ENCODE data around the gene GPR61. TPM values are rescaled to one million over a fixed set of nuclear protein-coding genes. Genes with fewer than 3 reads are reported as not detected.

The GPR61 gene
- total RNA-seq, 1 donor from 2014 or later: 0.13 TPM

DNA sequence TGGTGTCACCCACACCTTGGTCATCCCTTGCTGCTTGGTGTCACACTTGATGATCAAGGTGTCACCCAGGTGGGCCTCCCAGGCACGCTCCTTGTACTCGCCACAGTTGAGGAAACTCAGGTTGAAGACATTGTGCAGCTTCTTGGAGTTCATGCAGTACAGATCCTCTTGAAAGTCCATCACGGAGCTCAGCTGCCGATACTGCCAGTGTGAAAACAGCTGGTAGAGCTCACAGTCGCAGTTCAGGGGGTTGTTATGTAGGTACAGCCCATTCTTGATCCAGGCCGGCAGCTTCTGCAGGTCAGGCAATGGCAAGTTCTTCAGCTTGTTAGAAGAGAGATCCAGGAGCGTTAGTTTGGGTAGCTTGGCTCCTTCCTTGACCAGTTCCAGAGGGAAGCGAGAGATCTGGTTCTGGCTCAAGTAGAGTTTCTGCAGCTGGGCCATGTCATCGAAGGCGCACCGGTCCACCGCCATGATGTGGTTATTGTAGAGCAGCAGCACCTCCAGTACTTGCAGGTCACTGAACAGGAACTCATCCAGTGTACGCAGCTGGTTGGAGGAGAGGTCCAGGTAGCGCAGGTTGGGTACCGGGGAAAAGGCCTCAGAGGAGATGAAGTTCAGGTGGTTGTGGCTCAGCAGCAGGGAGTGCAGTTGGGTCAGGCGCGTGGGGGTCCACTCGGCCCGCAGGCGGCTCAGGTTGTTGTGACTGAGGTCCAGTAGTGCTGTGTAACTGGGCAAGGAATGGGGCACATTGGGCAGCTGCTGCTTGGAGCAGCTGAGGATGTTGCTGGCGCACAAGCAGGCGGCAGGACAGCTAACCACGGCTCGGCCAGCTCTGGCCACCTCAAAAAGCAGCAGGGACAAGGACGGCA, 31.4 kb upstream of the GPR61 start:
- DNase-seq (ENCODE audit: low read depth in 2 of 2): no peak

DNA sequence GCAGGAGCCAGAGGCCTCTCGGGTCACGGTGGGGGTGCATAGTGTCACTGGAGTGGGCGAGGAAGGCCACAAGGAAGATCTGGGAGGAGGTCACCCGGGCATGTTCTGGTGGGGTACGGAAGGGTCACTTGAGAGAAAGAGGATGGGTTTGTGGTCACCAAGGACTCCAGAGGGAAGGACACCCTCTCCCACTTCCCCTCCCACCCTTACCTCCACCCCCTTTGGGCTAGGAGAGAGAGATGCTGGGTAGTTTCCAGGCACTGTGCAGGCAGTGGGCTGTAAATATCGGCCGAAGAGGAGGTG, 30.8 kb upstream of the GPR61 start:
- no peak for DNase-seq (ENCODE audit: low read depth in 2 of 2)

DNA sequence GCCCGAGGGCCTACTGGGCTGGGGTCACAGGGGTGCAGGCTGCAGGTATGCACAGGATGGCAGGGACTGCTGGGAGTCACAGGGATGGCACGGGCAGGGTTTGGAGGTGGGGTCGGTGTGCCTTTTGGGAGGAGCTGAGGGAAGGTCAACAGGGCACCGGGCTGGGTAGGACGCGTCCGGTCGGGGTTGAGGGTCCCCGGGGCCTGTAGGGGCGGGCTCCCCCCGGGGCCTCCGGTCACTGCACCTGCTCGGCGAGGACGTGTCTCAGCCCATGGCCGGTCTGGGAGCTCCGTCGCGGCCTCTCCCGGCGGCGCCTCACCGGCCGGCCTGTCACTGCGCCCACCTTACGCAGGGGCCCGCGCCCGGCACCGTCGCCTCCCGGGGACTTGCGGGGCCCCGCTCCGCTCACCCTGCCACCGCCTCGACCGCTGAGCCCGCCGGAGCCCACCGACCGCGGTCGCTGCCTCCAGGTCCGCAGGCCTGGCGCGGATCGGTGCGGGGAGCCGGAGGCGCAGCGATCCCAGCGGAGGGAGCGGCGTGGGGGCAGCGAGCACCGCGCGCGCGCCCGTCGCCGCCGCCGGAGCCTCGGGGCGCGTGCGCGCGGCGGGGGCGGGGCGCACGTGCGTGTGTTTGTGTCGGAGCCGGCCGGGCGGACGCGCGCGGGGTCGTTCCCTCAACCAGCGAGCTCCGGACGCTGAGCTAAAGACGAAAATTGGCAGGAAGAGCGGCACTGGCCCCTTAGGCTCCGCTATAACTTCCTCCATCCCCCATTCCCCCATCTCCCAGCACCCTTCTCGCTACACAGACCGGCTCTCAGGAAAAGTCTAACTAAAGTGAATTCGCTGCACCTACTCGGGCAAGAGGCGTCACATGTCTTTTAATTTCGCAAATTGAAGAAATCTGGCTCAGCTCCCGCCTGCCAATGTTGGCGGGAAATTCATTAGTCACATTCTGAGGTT, 30.2 kb upstream of the GPR61 start, which contains the start of gene AMIGO1:
AMIGO1 (minus strand) TSS at position 552 of the 959 bp plus-strand sequence. CDS start 815 bp downstream, outside the sequence.
- DNase-seq (ENCODE audit: low read depth in 2 of 2): peak in 1 of 2 donors; percentile 65

DNA sequence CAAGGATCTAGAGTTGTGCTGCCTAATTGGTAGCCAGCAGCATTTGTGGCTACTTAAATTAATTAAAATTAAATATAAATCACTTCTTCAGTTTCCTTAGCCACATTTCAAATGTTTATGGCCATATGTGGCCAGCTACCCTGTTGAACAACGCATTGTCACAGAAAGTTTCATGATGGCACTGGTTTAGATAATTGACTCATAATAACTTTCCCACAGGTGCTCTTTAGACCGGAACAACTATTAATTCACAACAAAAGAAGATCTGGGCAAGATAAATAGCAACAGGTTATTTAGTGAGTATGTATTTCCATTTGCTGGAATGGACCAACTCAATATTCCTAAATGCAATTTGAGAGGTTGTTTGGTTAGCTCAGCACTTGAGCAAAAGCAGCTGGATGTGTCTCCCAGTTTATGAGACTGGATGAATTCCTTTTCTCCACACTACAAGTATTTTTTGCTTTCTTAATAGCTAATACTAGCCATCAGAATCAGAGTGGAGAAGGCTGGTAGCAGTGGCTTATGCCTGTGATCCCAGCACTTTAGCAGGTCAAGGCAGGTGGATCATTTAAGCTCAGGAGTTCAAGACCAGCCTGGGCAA, 26.5 kb upstream of the GPR61 start:
- DNase-seq (ENCODE audit: low read depth in 2 of 2): no peak

DNA sequence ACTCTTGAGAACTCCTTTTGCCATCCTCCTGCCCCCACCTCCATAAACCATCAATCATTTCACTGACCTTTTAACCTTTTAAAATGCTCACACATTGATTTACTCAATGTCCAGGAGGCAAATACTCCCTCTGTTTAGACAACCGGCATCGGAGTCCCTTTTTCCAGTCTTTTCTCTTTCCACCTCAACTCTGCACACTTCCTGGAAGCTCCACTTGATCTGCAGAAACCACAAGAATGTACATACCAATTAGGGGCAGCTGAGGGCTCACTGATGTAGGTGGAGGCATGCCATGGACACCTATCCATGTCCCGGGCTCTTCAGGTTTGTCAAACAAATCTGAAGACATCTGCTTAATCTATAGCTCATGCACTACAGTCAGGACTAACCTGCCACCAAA, 24.8 kb upstream of the GPR61 start:
- DNase-seq (ENCODE audit: low read depth in 2 of 2): no peak

DNA sequence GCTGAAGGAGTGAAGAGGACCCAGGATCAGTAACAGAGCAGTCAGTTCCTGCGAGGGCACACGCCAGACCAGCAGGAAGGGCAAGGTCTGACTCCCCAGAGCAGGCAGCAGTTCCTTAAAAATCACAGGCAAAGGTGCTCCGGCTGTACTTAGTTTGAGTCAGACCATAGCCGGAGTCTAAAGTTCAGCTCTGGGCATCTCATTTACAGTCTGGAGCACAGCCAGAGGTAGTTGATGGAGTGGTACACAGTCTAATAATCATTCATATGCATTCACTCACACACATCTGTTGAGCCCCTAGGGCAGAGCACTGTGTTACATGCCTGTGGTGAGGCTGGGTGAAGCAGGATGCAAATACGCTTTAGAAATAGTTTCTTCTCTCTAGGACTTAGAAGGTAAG, 22.8 kb upstream of the GPR61 start:
- DNase-seq (ENCODE audit: low read depth in 2 of 2): no peak

DNA sequence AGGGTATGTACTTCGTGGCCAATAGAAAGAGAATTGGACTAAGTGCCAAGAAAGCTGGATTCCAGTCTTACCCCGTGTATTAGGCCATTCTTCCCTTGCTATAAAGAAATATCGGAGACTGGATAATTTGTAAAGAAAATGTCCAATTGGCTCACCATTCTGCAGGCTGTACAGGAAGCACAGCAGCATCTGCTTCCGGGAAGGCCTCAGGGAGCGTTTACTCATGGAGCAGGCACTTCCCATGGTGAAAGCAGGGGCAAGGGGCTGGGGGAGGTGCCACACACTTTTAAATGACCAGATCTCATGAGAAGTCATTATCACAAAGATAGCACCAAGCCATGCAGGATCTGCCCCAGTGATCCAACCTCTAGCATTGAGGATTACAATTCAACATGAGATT, 22.3 kb upstream of the GPR61 start:
- no peak for DNase-seq (ENCODE audit: low read depth in 2 of 2)

DNA sequence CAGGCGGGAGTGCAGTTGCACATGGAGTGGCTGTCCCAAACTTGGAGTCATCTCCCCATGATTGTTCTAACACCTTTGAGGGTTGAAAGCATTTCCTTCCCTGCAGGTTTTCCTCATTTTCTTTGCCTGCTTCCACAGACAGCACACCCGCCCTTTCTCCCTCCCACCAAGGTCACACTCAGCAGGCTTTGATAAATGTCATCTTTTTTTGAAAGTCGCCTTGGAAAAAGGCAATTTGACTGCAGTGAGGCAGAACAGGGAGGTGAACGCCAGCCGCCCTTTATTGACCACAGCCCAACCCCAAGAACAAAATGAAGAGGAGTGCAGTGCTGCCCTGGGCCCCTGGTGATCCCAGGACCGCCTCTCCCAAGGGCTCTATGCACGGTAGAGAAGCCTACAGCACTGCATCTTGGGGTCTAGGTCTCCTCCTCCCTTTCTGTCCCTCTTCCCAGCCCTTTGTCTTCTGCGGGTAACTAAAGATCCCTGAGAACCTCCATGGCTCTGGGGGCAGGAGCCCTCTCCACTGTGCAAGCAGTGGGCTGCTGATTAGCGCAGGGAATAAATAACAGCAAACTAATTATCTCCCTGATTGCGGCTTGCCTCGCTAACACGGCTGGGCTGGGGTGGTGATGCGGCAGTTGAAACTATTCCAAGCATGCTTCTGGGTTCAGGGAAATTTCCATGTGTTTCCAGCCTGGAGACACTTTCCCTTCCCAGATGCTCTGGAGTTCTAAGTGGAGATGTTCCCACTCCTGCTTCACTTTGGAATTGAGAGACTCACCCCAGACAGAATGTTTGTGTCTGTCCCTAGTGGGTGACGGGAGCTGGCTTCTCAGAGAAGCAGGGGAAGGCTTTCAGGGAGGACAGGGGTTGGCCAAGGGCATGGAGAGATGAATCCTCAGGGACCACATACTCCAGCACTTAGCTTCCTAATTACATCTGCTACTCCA, 18.4 kb upstream of the GPR61 start:
- DNase-seq (ENCODE audit: low read depth in 2 of 2): no peak

DNA sequence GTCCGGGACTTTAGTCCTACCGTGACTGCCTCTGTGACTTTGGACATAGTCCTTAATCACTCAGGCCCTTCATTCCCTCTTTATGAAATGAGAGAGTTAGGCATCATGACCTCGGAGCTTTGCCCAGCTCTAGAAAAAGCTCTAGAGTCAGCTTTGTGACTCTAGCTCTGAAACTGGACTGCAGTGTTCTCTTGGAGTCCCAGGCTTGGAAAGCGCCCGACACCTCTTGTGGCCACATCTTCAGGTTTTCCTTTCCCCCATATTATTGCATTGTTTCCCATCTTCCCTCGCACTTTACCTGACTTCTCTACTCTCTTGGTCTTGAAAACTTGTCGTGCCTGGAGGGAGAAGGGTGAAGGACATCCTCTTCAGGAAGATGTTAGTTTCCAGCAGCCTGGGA, 17.6 kb upstream of the GPR61 start:
- DNase-seq (ENCODE audit: low read depth in 2 of 2): no peak

DNA sequence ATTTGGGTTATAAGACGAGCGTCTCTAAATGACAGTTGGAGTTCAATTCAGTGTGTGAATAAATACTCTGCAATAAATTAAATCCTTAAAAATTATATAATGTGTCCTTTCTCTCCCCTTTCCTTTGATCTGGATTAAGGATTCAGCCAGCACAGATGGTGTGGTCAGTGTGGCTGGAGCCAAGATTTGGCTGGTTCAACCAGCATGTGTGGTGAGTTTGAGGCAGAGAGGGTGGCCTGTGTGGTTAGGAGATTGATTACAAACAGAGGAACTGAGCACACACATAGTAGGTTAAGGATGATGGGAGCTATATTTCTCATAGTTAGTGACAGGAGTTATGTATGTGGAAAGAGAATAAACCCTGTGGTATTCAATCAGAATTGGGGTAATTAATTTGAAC, 16.0 kb upstream of the GPR61 start:
- DNase-seq (ENCODE audit: low read depth in 2 of 2): no peak

DNA sequence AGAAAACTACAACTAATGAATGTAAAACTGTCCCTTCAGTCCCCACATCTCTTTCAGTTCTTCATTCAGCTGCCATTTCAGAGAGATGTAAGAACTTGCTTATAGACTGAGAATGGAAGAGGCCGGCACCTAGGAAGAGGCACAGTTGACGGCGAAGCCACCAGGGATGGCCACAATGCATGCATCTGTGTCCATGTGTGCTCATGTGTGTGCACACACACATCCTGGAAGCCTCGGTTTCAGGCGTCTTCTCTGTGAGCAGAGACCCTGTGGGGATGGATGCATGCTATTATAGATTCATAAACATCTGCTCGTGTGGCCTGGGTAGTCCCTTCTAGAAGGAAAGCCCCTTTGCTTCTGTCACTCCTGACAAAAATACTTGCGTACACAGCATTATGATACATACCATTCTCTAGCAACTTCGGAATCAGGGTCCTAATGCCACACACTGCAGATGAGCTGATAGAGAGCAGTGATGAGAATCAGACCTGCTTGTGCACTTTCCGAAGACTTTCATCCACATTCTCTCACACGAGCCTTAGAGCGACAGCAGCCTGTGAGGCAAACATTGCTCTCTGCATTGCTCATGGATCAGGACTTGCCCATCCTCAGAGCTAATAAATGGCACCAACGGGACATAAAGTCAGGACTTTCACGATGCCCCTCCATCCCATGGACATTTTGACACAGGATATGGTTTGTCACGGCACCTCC, 12.4 kb upstream of the GPR61 start:
- DNase-seq (ENCODE audit: low read depth in 2 of 2): no peak

DNA sequence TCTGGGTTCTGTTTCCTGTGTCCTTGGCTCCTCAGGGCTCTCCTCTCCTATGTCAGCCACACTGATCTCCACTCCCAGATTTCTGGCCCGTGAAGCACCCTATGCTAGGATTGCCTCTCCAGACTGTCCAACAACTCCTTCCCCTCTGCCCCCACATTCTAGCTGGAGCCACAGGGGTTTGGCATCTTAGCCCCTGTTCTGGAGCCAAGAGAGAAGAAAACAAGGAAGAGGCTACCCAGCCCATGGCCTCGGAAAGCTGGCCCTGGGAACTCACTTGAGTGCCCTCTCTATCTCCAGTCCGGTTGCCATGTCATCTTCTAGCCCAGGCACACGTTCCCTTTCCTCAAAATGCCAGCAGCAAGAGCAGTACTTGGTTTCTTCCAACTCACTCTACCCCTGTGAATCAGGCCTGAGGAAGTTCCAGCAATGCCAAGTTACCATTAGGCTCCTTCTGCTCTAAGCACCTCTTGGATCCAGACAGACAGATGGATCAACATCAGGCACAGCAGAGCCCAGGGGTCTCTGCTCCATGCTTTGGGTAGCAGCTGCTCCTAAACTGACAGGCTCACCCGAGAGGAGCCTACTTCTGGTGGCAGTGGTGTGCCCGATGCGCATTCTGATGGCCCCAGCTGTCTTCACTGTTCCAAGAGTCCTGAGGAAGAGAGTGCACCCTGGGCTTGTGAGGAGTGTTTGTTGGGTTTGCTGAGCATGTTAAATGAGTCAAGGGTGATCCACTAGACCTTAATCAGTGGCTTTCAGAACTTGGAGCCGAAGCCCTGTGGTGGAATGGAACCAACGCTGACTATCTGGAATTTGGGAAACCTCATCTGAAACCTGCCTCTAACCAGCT, 11.6 kb upstream of the GPR61 start:
- no peak for DNase-seq (ENCODE audit: low read depth in 2 of 2)

DNA sequence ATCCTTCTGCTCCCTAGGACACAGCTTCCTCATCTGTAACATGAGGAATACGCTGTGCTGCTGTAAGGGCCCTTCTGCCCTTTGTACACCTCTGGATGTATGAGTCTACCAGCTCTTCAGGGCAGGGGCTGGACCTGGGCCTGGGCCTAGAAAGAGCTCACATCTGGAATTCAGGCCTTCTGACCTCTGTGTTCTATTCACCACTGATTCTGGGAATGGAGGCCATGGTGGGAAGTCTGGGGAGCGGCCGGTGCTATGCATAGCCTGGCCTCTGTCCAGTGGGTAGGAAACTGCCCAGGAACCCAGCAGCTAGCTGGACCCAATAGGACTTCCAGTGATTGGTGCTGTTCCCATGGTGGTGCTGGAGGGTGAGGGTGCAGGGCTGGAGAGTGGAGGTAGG, 11.0 kb upstream of the GPR61 start:
- DNase-seq (ENCODE audit: low read depth in 2 of 2): no peak

DNA sequence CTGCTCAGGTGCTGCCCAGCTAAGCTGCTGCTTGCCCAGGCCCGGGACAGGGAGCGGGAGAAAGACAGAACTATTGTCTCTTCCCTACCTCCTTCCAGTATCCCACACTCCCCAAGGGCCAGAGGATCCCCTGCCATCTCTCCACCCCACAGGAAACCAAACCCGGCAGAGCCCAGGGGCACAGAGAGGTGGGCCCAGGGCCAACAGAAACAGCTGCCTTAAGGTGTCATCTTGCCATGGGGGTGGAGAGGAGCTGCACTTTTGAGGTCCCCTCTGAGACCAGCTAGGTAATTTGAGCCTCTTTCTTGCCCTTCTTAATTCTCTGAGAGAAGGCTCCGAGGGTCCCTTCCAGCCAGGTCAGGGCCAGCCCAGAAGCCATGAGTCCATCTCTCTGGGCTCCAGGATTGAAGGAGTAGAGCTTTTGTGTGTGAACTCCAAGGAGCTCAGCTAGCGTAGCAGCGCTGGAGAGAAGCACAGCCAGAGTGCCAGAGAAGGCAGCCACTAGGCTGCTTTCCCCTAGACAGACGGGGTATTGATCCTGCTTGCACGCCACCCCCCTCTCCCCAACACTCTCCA, 9.7 kb upstream of the GPR61 start:
- DNase-seq (ENCODE audit: low read depth in 2 of 2): no peak

DNA sequence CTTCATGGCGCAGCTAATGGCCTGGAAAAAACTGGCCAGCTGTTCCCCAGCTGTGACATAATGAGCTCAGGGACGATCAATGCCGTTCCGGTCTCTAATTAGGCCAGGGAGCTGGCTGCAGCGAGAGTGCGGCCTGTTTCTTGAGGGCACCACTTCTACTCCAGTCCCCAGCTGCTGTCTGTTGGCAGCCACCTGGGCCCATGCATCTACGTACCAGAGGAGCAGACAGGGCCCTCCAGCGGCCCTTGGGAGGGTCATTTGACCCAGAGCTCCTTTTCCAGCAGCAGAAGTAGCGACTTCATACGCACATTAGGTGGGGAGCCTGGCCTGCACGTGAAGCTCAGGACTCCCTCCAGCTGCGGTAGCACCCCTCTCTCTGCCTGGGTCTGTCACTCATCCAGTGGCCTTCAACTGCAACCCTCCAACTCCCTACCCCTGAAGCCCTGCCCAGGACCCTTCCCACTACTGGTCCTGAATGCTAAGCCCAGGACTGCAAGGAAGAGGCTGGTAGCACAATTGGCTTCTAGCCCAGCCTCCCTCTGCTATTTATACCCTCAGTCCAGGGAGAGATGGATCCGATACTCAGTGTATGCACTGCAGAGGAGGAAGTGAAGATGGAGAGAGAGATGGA, 9.1 kb upstream of the GPR61 start:
- no peak for DNase-seq (ENCODE audit: low read depth in 2 of 2)

DNA sequence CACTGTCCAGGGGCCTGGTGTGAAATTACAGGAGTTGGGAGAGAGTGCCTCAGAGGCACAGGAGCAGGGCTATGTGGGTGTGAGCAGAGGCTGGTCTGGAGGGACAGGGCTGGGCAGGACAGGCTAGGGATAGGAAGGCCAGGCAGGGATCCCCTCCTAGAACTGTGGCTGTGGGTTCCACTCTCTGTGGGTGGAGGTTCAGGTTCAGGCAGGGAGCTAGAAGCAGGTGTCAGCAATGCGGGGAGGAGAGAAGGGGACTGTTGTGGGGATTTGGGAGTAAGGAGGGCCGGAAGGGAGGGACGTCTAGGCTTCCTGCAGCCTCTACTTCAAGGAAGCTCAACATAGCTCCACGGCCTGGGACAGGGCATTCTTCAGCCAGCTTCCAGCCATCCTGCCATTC, 8.3 kb upstream of the GPR61 start:
- no peak for DNase-seq (ENCODE audit: low read depth in 2 of 2)

DNA sequence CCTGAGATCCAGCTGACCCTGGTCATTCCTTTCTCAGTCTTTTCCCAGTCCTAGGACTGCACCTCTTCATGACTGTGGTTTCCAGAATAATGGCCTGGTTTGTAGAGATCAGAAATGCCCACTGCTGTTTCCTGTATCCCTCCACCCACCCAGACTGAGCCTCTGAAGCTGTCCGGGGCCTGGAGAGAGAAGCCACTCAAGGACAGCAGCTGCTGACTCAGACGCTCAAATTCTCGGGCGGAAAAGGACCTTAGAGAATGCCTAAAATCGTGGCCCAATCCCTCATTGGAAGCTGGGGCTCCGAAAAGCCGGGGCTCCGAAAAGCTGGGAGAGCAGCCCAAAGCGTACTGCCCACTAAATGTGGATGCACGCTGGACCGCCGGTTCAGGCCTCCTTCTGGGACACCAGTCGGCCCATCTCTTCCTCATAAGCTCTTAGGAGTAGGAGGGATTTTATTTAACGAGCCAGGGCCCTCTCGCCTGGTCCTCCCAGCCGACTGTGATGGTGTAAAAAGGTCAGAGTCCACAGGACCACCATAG, 7.8 kb upstream of the GPR61 start:
- no peak for DNase-seq (ENCODE audit: low read depth in 2 of 2)
